Motor neuron (in vitro differentiated cells): ENCODE results near the gene SH3BP5. TPM values are rescaled to one million over a fixed set of nuclear protein-coding genes. Genes with fewer than 3 reads are reported as not detected.

Source experiments
- ATAC-seq, 8 experiments: fragments of 200-7000 bp; cut with Tn5 transposase; replicated peaks in 6 of 8; 2 replicates each; pipeline ENCODE4 v1.8.0; 2021; ENCODE audit warnings: mild to moderate bottlenecking in 8 of 8, moderate library complexity in 8 of 8
- H3K27ac ChIP-seq, 2 donors: fragments of 250-450 bp; sonication (Bioruptor Pico); 2 replicates each; pipeline ENCODE4 v1.9.0; 2021; ENCODE audit warnings: antibody characterized with exemption in 2 of 2, mild to moderate bottlenecking in 2 of 2, moderate library complexity in 1 of 2
- H3K4me1 ChIP-seq, 2 donors: fragments of 250-450 bp; sonication (Bioruptor Pico); replicated peaks in 1 of 2; 2 replicates each; pipeline ENCODE4 v1.6.1; 2021; ENCODE audit warnings: antibody characterized with exemption in 2 of 2, mild to moderate bottlenecking in 2 of 2, moderate library complexity in 1 of 2
- H3K4me3 ChIP-seq, 5 donors: fragments of 250-450 bp; sonication (Bioruptor Pico); 2 replicates each; pipeline ENCODE4 v1.9.0; 2021; ENCODE audit warnings: antibody characterized with exemption in 5 of 5, mild to moderate bottlenecking in 5 of 5, moderate library complexity in 4 of 5
- WGBS, 10 experiments: fragments of 450-650 bp; shearing (Covaris generic); methylation state at CpG; one replicate each; pipeline ENCODE4 v1.0.0; 2022; 5-methylcytosine and 5-hydroxymethylcytosine counted together
- in situ Hi-C, 9 experiments: fragments of 400-800 bp; cut with MboI; loops; one replicate each; pipeline ENCODE4 v1.15.0; 2021; ENCODE audit warnings: low sequenced_read_pairs in 9 of 9, low pct_unique_long_range_greater_than_20kb in 2 of 9; ENCODE audit not compliant: unreplicated experiment in 9 of 9
- total RNA-seq, 8 experiments: library from RNA; unstranded; fragments of 300-600 nt; gene quantifications; 2 replicates each; pipeline versions ENCODE4 v1.2.3 to v1.2.4, GENCODE V29; 2022

The SH3BP5 gene
- total RNA-seq, 8 experiments from 2014 or later = 14.3 to 140 (median 38.9) TPM

DNA sequence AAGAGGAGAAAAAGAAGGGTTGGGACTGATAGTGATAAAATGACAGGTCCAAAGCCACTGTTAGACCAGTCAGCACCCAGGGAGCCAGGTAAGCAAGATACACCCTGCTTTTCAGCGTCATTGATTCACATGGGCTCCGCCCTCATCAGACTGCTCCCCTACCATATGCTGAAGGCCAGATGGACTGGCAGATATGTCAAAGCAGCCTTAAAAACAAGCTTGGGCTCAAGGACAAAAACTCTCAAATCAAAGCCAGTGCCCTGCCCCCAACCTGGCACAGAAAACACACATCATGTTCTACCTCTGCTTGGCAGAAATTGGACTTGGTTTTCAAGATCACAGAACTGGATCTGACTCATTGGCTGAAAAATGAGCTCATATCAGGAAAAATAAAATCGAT, 33.4 kb downstream of the SH3BP5 start:
- ATAC-seq = peak in 1 of 8 experiments; percentile 18
- no peak overlapping the region for H3K4me3 ChIP-seq
- no peaks in the 10 kb centered on the region for H3K4me1 ChIP-seq
- WGBS, 10 experiments = 0 to 100% (median 71%) methylated on average over 1 to 3 of the region's 3 CpGs; no CpG with 5 or more reads in 1 of the 10 experiments
- in situ Hi-C loops = no loop called here
- H3K27ac ChIP-seq = no peak overlapping the region

DNA sequence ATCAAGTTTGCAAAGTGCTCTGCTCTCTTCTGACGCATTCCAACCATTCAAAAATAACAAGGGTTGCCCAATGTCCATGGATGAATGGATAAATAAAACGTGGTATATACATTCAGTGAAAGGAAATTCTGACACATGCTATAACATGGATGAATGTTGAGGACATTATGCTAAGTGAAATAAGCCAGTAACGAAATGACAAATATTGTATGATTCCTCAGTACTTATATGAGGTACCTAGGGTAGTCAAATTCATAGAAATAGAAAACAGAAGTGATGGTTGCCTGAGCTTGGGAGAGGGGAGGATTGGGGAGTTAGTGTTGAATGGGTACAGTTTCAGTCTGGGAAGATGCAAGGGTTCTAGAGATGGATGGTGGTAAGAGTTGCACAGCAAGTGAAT, 33.9 kb downstream of the SH3BP5 start:
- Histone ChIP-seq H3K27ac (no peak overlapping the region), H3K4me3 (no peak overlapping the region), H3K4me1 (no peaks in the 10 kb centered on the region)
- ATAC-seq = no peak
- in situ Hi-C loops = no loop called here
- 29 to 100% (median 94%) methylated on average over 1 to 3 of the region's 3 CpGs; no CpG with 5 or more reads in 1 of the 10 experiments for WGBS, 10 experiments

DNA sequence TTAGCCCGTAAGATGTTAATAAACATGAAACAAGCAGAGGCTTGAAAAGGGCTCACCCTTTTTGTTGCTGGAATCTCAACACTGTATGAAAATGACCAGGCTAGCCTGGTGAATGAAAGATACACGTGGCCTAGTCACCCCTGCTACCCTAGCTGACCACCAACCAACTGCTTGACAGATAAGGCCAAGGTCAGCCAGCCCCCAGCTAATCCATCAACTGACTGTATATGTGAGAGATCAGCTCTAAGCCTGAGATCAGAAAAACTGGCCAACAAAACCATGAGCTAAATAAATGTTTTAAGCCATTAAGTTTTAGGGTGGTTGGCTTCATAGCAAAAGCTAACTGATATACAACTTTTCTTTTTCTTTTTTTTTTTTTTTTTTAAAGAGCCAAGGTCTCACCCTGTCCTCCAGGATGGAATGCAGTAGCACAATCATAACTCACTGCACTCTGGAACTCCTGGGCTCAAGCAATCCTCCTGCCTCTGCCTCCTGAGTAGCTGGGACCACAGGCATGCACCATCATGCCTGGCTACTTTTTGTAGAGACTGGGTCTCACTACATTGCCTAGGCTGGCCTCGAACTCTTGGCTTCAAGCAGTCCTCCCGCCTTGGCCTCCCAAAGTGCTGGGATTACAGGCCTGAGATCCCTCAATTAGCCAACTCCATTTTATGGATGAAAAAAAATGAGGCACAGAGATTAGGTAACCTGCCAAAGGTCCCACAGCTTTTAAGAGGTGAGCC, 34.6 kb downstream of the SH3BP5 start:
- Histone ChIP-seq H3K27ac (no peak overlapping the region), H3K4me1 (no peaks in the 10 kb centered on the region), H3K4me3 (no peak overlapping the region)
- no peak for ATAC-seq
- in situ Hi-C loops = no loop called here
- 60 to 100% (median 75%) methylated on average over 1 to 4 of the region's 4 CpGs; no CpG with 5 or more reads in 1 of the 10 experiments for whole genome bisulfite sequencing, 10 experiments

DNA sequence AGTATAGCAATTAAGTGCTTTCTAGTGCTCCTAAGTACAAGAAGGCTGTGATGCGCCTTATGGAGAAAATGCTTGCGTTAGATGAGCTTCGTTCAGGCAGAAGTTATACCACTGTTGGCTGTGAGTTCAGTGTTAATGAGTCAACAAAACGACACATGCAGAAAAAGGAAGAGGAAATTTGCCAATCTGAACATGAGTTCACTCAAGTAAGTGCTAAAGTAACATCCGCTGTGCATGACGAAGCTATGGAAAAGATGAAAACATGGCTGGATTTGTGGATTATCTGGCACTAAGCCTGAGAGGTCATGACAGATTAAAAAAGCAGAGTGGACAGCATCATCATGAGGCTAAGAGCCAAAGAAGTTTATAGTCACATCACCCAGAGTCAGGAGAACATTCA, 36.9 kb downstream of the SH3BP5 start:
- peak in 1 of 8 experiments; percentile 8 for ATAC-seq
- Histone ChIP-seq H3K27ac (no peak overlapping the region), H3K4me1 (peaks cover 0 to 2% of the 10 kb centered on the region in 2 donors), H3K4me3 (no peak overlapping the region)
- in situ Hi-C loops = no loop called here
- 0 to 100% (median 87%) methylated on average over 1 to 6 of the region's 6 CpGs; no CpG with 5 or more reads in 1 of the 10 experiments for WGBS, 10 experiments

DNA sequence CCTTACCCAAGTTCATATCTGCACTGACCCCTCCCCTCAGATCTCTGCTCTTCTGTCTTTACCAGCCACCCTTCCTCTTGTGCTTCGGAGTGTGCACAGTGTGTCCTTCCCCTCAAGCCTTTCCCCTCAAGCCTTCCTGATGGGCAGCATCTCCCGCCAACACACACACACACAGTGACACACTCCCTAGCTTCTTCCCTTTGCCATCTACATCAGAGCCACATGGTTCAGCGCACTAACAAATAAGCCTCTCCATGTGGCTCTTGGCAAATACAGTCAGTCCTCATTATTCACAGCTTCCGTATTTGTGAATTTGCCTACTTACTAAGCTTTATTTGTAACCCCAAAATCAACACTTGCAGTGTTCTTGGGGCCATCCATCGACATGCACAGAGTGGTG, 37.5 kb downstream of the SH3BP5 start:
- no peak overlapping the region for H3K4me3 ChIP-seq
- peaks cover 0 to 2% of the 10 kb centered on the region in 2 donors for H3K4me1 ChIP-seq
- 38 to 100% (median 92%) methylated on average over 1 to 5 of the region's 5 CpGs; no CpG with 5 or more reads in 1 of the 10 experiments for WGBS, 10 experiments
- ATAC-seq = no peak
- in situ Hi-C loops = no loop called here
- H3K27ac ChIP-seq = no peak overlapping the region

DNA sequence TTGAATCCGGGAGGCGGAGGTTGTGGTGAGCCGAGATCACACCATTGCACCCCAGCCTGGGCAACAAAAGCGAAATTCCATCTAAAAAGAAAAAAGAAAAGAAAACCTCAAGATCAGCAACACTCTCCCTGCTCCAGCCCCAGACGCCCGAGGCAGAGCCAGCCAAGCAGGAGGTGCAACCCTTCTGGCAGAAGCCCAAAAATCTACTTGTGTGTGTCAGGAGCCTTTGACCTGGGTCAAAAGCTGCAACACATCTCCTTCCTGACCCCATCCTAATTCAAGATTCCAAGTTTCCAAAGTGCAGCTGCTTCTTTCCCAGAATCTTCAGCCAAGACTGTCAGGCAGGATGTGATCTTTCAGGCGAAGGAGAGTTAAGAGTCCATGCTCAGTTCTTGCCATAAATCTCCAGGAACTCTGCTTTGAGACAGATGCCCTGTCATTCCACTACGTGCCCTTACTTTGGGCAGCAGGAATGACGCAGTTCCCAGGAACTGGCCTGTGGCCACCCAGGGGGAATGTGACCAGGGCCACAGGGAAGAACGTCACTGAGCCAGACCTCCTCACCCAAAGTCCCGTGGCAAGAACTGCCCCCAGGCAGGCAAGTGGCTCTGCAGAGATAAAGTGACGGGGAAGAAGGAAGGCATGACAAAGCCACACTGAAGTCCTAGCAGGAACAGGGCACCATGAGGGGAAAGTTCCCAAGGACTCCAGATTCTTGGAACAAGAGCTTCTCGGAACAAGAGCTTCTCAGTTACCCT, 39.4 kb downstream of the SH3BP5 start:
- Histone ChIP-seq H3K27ac (no peak overlapping the region), H3K4me3 (no peak overlapping the region), H3K4me1 (peaks cover 0 to 2% of the 10 kb centered on the region in 2 donors)
- WGBS, 10 experiments = 67 to 100% (median 89%) methylated on average over 1 to 5 of the region's 13 CpGs; no CpG with 5 or more reads in 2 of the 10 experiments
- in situ Hi-C loops = no loop called here
- no peak for ATAC-seq

DNA sequence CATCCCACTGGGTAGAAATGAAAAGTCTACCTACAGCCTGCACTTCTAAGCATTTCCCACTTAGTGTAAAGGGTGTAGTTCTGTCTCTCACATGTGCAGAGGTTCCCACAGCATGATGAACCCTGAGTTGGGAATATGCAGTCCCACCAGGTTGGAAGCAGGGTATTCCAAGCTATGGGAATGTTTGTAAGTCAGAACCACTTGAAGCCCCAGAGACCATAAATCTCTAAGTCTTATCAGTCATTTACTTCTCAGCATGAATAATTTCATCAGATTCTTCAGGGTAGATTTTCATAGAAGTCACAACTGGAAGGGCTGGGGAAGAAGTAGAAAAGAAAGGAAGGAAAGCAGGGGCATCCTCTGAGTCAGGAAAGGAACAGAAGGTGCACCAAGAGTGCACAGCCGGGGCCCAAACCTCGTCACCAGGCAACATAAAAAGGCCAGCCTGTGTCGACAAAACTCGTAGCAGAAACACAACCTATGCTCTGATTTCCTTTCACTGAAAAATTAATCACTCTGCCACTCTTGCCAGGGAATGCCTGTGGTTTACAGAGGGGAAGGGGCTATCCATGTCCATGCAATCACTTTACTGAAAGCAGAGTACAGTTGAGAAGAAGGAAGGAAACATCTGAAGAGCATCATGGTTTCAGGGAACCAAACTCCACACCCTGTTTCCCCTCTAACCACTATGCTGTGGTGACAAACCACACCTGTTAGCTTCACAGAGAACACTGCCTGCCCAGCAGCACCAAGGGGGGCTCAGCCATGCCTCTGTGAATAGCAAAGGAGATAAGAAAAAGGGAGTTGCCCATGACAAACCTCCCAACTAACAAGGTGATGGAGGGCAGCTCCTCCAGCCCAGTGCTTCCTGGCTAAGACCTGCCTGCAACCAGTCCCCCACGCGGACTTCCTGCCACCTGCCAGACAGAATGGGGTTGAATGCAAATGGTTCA, 40.5 kb downstream of the SH3BP5 start:
- Histone ChIP-seq H3K27ac (no peak overlapping the region), H3K4me1 (peaks cover 0 to 8% of the 10 kb centered on the region in 2 donors), H3K4me3 (no peak overlapping the region)
- in situ Hi-C loops = no loop called here
- 75 to 100% (median 87%) methylated on average over 1 to 6 of the region's 6 CpGs; no CpG with 5 or more reads in 4 of the 10 experiments for WGBS, 10 experiments
- no peak for ATAC-seq

DNA sequence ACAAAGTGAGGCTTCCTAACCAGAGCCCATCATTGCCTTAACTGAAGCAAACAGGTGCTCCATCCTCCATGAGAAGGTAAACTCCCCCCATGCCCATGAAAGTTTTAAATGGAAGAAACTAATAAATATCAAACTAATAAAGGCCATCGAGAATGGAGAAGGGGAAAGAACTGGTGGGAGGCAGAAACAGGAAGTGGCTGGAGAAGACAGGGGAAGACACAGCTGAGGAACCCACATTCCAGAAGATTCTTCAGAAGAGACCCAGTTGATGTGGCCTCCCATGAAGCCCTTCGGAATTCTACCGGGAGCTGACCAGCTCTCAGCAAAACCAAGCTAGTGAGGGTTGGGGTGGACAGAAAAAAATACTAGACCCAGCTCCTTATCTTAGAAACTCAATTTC, 41.6 kb downstream of the SH3BP5 start:
- in situ Hi-C loops = no loop called here
- H3K4me3 ChIP-seq = no peak overlapping the region
- H3K4me1 ChIP-seq = peaks cover 0 to 8% of the 10 kb centered on the region in 2 donors
- WGBS, 10 experiments = 22 to 100% (median 90%) methylated on average over 1 to 3 of the region's 3 CpGs; no CpG with 5 or more reads in 1 of the 10 experiments
- no peak for ATAC-seq
- no peak overlapping the region for H3K27ac ChIP-seq

DNA sequence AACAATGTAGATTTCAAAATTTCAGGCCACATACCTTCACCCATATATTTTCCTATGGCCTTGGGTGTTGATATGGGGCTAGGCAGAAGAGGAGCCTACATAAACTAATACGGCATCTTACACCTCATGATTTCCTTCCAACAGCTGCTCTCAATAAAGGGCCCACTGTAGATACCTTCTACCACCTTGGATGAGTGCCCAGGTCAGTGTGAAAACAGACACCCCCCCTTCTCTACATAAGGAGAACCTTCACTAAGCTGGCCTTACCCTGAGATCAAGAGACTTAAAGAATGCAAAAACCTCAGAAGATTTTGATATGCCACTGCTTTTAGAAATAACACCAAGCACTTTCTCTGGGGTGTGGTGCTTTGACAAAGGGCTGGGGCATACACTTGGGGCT, 42.7 kb downstream of the SH3BP5 start:
- no peak for ATAC-seq
- no peak overlapping the region for H3K4me3 ChIP-seq
- H3K4me1 ChIP-seq = peaks cover 0 to 8% of the 10 kb centered on the region in 2 donors
- no peak overlapping the region for H3K27ac ChIP-seq
- WGBS, 10 experiments = 83 to 100% (median 100%) methylated on average over 1 of the region's 1 CpG; no CpG with 5 or more reads in 4 of the 10 experiments
- in situ Hi-C loops = no loop called here

DNA sequence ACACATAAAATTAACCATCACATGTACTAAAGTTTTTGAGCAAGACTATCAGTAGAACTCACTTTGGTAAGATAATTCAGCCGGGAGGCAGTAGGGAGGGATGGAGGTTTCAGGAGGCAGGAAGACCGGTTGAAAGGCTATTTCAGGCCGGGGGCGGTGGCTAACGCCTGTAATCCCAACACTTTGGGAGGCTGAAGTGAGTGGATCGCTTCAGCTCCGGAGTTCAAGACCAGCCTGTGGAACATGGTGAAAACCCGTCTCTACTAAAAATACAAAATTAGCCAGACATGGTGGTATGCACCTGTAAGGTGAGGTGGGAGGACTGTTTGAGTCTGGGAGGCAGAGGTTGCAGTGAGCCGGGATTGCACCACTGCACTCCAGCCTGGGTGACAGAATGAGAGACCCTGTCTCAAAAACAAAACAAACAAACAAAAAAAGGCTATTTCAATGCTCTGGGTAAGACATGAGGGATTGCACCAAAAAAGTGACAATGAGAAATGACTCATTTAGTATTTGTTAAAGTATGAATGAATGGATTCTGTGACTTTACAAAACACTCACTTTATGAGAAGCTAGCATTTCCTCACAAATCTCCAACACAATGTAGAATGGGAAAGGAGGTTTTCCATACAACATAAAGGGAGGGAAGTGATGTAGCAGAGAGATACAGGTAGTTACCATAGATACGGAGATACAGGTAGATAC, 43.9 kb downstream of the SH3BP5 start:
- no peak overlapping the region for H3K4me3 ChIP-seq
- H3K4me1 ChIP-seq = peaks cover 2 to 12% of the 10 kb centered on the region in 2 donors
- 85 to 100% (median 97%) methylated on average over 2 to 10 of the region's 10 CpGs; no CpG with 5 or more reads in 1 of the 10 experiments for WGBS, 10 experiments
- in situ Hi-C loops = no loop called here
- no peak overlapping the region for H3K27ac ChIP-seq
- ATAC-seq = no peak

DNA sequence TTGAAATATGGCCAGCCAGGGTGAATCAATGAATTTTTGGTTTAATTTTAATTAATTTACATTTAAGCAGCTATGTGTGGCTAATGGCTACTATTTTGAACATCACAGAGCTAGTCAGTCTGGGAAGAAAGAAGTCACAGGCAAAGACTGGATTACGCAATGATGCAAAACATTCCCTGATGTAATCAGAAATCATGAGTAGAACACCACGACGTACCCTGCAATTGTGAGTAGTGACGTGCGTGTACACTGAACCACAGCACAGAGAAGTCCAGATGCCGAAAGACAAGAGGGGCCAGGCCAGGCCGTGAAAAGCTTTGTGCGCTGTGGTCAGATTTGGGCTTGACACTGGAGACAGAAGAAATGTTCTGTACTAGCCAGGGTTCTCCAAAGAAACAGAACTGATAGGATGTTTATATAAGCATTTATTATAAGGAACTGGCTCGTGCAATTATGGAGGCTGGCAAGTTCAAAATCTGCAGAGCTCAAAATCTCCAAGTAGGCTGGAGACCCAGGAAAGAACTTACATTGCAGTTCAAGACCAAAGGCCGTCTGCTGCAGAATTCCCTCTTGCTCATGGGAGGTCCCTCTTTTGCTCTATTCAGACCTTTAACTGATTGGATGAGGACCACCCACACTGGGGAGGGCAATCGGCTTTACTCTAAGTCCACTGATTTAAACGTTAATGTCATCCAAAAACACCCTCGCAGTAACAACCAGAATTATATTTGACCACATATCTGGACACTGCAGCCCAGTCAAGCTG, 44.6 kb downstream of the SH3BP5 start:
- ATAC-seq = peak; percentile 45 to 94 (median 72)
- Histone ChIP-seq H3K4me3 (no peak overlapping the region), H3K4me1 (peaks cover 2 to 12% of the 10 kb centered on the region in 2 donors), H3K27ac (no peak overlapping the region)
- 38 to 80% (median 59%) methylated on average over 1 to 12 of the region's 13 CpGs; no CpG with 5 or more reads in 2 of the 10 experiments for WGBS, 10 experiments
- in situ Hi-C loops = no loop called here
